Parathyroid adenoma (tissue), 2 donors: ENCODE data around the gene INCA1.

ENCODE experiments used
- H2AFZ ChIP-seq: fragments of 300-600 bp; sonication (generic); one replicate; pipeline ENCODE4 v1.7.0; 2017; ENCODE audit warnings: antibody characterized with exemption, mild to moderate bottlenecking
- H3K27ac ChIP-seq: fragments of 300-600 bp; sonication (generic); one replicate; pipeline ENCODE4 v1.7.0; 2017
- H3K27me3 ChIP-seq: fragments of 300-600 bp; sonication (generic); one replicate; pipeline ENCODE4 v1.7.0; 2017; ENCODE audit warnings: low read length; ENCODE audit not compliant: control insufficient read depth, insufficient read depth
- H3K36me3 ChIP-seq: fragments of 300-600 bp; sonication (generic); one replicate; pipeline ENCODE4 v1.7.0; 2017; ENCODE audit warnings: low read length; ENCODE audit not compliant: control insufficient read depth, insufficient read depth
- H3K4me1 ChIP-seq: fragments of 300-600 bp; sonication (generic); one replicate; pipeline ENCODE4 v1.7.0; 2017; ENCODE audit warnings: control low read depth
- H3K4me2 ChIP-seq: fragments of 300-600 bp; sonication (generic); one replicate; pipeline ENCODE4 v1.7.0; 2017; ENCODE audit warnings: low read length
- H3K4me3 ChIP-seq: fragments of 300-600 bp; sonication (generic); one replicate; pipeline ENCODE4 v1.7.0; 2017; ENCODE audit warnings: low read depth, low read length
- H3K79me2 ChIP-seq: fragments of 300-600 bp; sonication (generic); one replicate; pipeline ENCODE4 v1.7.0; 2017; ENCODE audit warnings: control low read depth
- H3K9ac ChIP-seq: fragments of 300-600 bp; sonication (generic); one replicate; pipeline ENCODE4 v1.7.0; 2017; ENCODE audit warnings: mild to moderate bottlenecking
- H3K9me3 ChIP-seq: fragments of 300-600 bp; sonication (generic); one replicate; pipeline ENCODE4 v1.7.0; 2017; ENCODE audit warnings: low read length; ENCODE audit not compliant: control insufficient read depth
- CTCF ChIP-seq: fragments of 300-600 bp; sonication (generic); IDR thresholded peaks from one replicate; pipeline ENCODE4 v1.7.0; 2017; ENCODE audit warnings: antibody characterized with exemption, mild to moderate bottlenecking
- donor health status: primary hyperparathyroidism.

The INCA1 gene

GRCh38 chr17:4950746-4951204 is 46.5 kb downstream of the INCA1 start, which contains the start of gene ENO3:
TSS of gene ENO3 (plus strand) at chr17:4951119. CDS start at chr17:4951830, 711 bp downstream.
- peaks cover 4% of the 10 kb centered on the region for H3K79me2 ChIP-seq
- no peaks in the 10 kb centered on the region for H3K9me3 ChIP-seq
- H3K27ac ChIP-seq = peak within 1 kb of the TSS; percentile 51
- peak within 1 kb of the TSS; percentile 50 for H3K4me3 ChIP-seq
- peaks cover 6% of the 10 kb centered on the region for H3K4me1 ChIP-seq
- peak within 1 kb of the TSS; percentile 79 for H3K4me2 ChIP-seq
- TF ChIP-seq CTCF = no peak
- H2AFZ ChIP-seq = peak within 1 kb of the TSS; percentile 79
- H3K27me3 ChIP-seq = no peaks in the 10 kb centered on the region
- H3K9ac ChIP-seq = no peak within 1 kb of the TSS
- H3K36me3 ChIP-seq = no peaks in the 10 kb centered on the region

- H3K9me3 ChIP-seq = no peaks in the 10 kb centered on the region
- peak overlapping the region; percentile 51 for H3K27ac ChIP-seq
- H3K36me3 ChIP-seq = no peaks in the 10 kb centered on the region
- no peak overlapping the region for H3K9ac ChIP-seq
- peak overlapping the region; percentile 79 for H2AFZ ChIP-seq
- H3K4me3 ChIP-seq = peak overlapping the region; percentile 50
- H3K79me2 ChIP-seq = peaks cover 4% of the 10 kb centered on the region
- TF ChIP-seq CTCF = no peak
- peaks cover 8% of the 10 kb centered on the region for H3K4me1 ChIP-seq
- no peaks in the 10 kb centered on the region for H3K27me3 ChIP-seq
- H3K4me2 ChIP-seq = peak overlapping the region; percentile 79
These were observed 47.1 kb downstream of the INCA1 start for GRCh38 chr17:4950075-4950745.

GRCh38 chr17:4949321-4950074 is 47.8 kb downstream of the INCA1 start:
- no peaks in the 10 kb centered on the region for H3K27me3 ChIP-seq
- H3K36me3 ChIP-seq = no peaks in the 10 kb centered on the region
- peak overlapping the region; percentile 98 for H3K4me3 ChIP-seq
- H3K79me2 ChIP-seq = peaks cover 4% of the 10 kb centered on the region
- peaks cover 11% of the 10 kb centered on the region for H3K4me1 ChIP-seq
- TF ChIP-seq CTCF = no peak
- H3K9me3 ChIP-seq = no peaks in the 10 kb centered on the region
- peak overlapping the region; percentile 92 for H2AFZ ChIP-seq
- H3K9ac ChIP-seq = no peak overlapping the region
- peak overlapping the region; percentile 92 for H3K27ac ChIP-seq
- peak overlapping the region; percentile 79 for H3K4me2 ChIP-seq

- H3K27me3 ChIP-seq = no peaks in the 10 kb centered on the region
- peak overlapping the region; percentile 92 for H2AFZ ChIP-seq
- H3K4me2 ChIP-seq = peak overlapping the region; percentile 79
- peak overlapping the region; percentile 92 for H3K27ac ChIP-seq
- no peaks in the 10 kb centered on the region for H3K36me3 ChIP-seq
- peaks cover 11% of the 10 kb centered on the region for H3K4me1 ChIP-seq
- TF ChIP-seq CTCF = no peak
- H3K4me3 ChIP-seq = peak overlapping the region; percentile 98
- no peaks in the 10 kb centered on the region for H3K9me3 ChIP-seq
- H3K9ac ChIP-seq = no peak overlapping the region
- peaks cover 4% of the 10 kb centered on the region for H3K79me2 ChIP-seq
These were observed 48.4 kb downstream of the INCA1 start for GRCh38 chr17:4948931-4949320.
